HG02571 (cell line): ENCODE measurements around the gene FSTL4.

Experiments used
- ATAC-seq: cut with Tn5 transposase; IDR thresholded peaks from one replicate; pipeline ENCODE4 v1.9.1; 2021; ENCODE audit warnings: mild to moderate bottlenecking, moderate library complexity; ENCODE audit not compliant: unreplicated experiment

FSTL4 gene

GRCh38 chr5:133483406-133484090, 128.8 kb downstream of the FSTL4 start:
- no peak for ATAC-seq

- ATAC-seq, result no peak
Observed at GRCh38 chr5:133482028-133482427, 130.3 kb downstream of the FSTL4 start.

GRCh38 chr5:133480866-133481265, 131.5 kb downstream of the FSTL4 start:
- no peak for ATAC-seq

GRCh38 chr5:133480366-133480765, 132.0 kb downstream of the FSTL4 start:
- no peak for ATAC-seq

- ATAC-seq, result no peak
Observed at GRCh38 chr5:133478199-133478985, 133.9 kb downstream of the FSTL4 start.

- no peak for ATAC-seq
Observed at GRCh38 chr5:133475986-133476385, 136.4 kb downstream of the FSTL4 start.

- no peak for ATAC-seq
Observed at GRCh38 chr5:133474851-133475590, 137.3 kb downstream of the FSTL4 start.

GRCh38 chr5:133473291-133473690, 139.1 kb downstream of the FSTL4 start:
- ATAC-seq, result no peak

- no peak for ATAC-seq
Observed at GRCh38 chr5:133472829-133473228, 139.5 kb downstream of the FSTL4 start.

- no peak for ATAC-seq
Observed at GRCh38 chr5:133471699-133472098, 140.6 kb downstream of the FSTL4 start.

- no peak for ATAC-seq
Observed at GRCh38 chr5:133470841-133471240, 141.5 kb downstream of the FSTL4 start.

GRCh38 chr5:133469846-133470245, 142.5 kb downstream of the FSTL4 start:
- no peak for ATAC-seq

- no peak for ATAC-seq
Observed at GRCh38 chr5:133469252-133469651, 143.1 kb downstream of the FSTL4 start.

GRCh38 chr5:133468596-133468995, 143.7 kb downstream of the FSTL4 start:
- ATAC-seq, result no peak

GRCh38 chr5:133467826-133468463, 144.4 kb downstream of the FSTL4 start:
- ATAC-seq, result no peak

GRCh38 chr5:133467335-133467779, 145.0 kb downstream of the FSTL4 start:
- no peak for ATAC-seq

- ATAC-seq, result no peak
Observed at GRCh38 chr5:133466556-133467334, 145.6 kb downstream of the FSTL4 start.

GRCh38 chr5:133464013-133464412, 148.3 kb downstream of the FSTL4 start:
- ATAC-seq, result no peak

- ATAC-seq, result no peak
Observed at GRCh38 chr5:133461796-133462516, 150.4 kb downstream of the FSTL4 start.
